Activated CD4-positive, CD25-positive, alpha-beta regulatory T cell treated with anti-CD3 and anti-CD28 coated beads, Interleukin-2, amount 50 U/mL, for 72 hours (primary cell): Measurements from ENCODE around the gene UBA3.

Source experiments
- DNase-seq: peaks from one replicate; pipeline ENCODE4 v3.0.0; 2021

Gene UBA3

GRCh38 chr3:69009559-69010410 is 70.4 kb downstream of the UBA3 start:
- DNase-seq, result no peak

- no peak for DNase-seq
Measured at GRCh38 chr3:69008980-69009379, 71.2 kb downstream of the UBA3 start.

GRCh38 chr3:69005791-69006482 is 74.2 kb downstream of the UBA3 start:
- DNase-seq, result no peak

GRCh38 chr3:69005071-69005790 is 74.9 kb downstream of the UBA3 start:
- DNase-seq, result no peak
